GM10248 (cell line): ENCODE results near the gene LRRC8B.

Source experiments
- CTCF ChIA-PET: fragments of 300-600 bp; sonication (Branson Sonifier 250); formaldehyde crosslinking; extraction: SDS; loops from one replicate; lab custom pipeline; 2021; ENCODE audit warnings: antibody characterized with exemption; lab: Yijun Ruan, JAX
- POLR2A ChIA-PET: fragments of 350-650 bp; sonication (Branson Sonifier 250); formaldehyde crosslinking; extraction: SDS; loops from one replicate; lab custom pipeline; 2020; ENCODE audit warnings: antibody characterized with exemption; lab: Yijun Ruan, JAX
- DNase-seq: peaks from one replicate; pipeline ENCODE4 v3.0.0; 2012; ENCODE audit errors: extremely low spot score
- TF ChIP-seq, protein P1 (sequence below): IDR thresholded peaks from 2 replicates; pipeline ENCODE4 v1.5.1; 2012; ENCODE audit warnings: mild to moderate bottlenecking, low read depth; ENCODE audit errors: extremely low read depth, missing control alignments, control extremely low read depth

Gene LRRC8B

DNA sequence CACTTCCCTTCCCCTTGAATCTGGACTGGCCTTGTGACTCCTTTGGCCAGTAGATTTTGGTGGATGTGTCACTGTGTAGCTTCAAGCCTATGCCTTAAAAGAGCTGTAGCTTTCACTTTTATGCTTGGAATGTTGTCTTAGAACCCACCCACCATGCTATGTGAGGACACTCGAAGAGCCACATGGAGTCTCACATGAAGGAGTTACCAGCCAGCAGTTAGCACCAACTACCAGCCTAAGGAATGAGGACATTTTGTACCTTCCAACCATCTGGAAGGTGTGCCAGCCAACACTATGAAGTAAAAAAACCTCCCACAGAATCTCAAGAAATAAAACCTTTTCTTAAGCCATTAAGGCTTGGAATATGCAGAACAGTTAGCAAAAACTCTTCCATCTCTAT is 50.6 kb downstream of the LRRC8B start:
- TF ChIP-seq, protein P1, sequence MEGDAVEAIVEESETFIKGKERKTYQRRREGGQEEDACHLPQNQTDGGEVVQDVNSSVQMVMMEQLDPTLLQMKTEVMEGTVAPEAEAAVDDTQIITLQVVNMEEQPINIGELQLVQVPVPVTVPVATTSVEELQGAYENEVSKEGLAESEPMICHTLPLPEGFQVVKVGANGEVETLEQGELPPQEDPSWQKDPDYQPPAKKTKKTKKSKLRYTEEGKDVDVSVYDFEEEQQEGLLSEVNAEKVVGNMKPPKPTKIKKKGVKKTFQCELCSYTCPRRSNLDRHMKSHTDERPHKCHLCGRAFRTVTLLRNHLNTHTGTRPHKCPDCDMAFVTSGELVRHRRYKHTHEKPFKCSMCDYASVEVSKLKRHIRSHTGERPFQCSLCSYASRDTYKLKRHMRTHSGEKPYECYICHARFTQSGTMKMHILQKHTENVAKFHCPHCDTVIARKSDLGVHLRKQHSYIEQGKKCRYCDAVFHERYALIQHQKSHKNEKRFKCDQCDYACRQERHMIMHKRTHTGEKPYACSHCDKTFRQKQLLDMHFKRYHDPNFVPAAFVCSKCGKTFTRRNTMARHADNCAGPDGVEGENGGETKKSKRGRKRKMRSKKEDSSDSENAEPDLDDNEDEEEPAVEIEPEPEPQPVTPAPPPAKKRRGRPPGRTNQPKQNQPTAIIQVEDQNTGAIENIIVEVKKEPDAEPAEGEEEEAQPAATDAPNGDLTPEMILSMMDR: no peak
- POLR2A ChIA-PET: no interaction called here
- no peak for DNase-seq
- CTCF ChIA-PET: interaction anchor here (2.2 kb wide), 1 partner anchor 12 kb away, joined by 5 read pairs; no protein-coding TSS in a partner anchor

DNA sequence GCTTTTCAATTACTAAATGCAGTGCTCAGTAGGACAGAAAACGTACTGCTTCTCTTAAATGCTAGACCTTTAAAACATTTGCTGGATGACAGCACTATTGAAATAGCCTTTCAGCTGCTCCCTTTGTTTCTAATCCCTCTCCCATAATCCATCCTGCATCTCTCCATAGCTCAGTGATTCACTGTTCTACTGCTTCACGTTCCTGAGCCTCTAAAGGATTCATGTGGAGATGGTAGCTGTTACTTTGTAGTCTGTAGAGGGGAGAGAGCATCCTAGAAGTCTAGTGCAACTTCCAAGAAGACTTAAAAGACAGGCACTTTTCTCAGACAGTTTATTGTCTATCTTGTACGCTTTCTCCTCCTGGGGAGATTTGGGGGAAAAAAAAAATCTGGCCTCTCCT is 51.4 kb downstream of the LRRC8B start:
- ChIA-PET CTCF (interaction anchor here (2.1 to 2.2 kb wide), 2 partner anchors 12 to 57 kb away, joined by 5 read pairs; no protein-coding TSS in a partner anchor), POLR2A (no interaction called here)
- DNase-seq: no peak
- TF ChIP-seq, protein P1: no peak

DNA sequence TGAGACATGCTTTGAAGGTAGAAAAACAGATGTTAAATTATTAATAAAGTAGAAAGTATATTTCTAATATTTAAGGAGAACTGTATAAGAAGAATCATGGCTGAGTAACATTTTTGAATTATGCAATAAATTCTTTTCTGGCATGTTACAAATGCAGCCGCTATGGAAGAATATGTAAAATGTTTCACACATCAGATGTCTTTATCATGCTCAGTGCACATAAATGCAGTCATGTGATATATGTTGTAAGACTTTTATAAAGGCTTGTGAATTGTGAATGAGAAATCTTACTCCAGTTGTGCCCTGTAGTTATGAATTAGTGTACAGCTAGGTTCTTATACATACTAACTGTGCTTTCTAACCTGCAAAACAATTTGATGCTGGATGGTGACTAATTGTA is 53.5 kb downstream of the LRRC8B start:
- TF ChIP-seq, protein P1: no peak
- POLR2A ChIA-PET: no interaction called here
- CTCF ChIA-PET: interaction anchor here (1.1 to 5.1 kb wide), 5 partner anchors 19 to 185 kb away, joined by 3 to 20 read pairs (median 5); no protein-coding TSS in a partner anchor
- DNase-seq: no peak

DNA sequence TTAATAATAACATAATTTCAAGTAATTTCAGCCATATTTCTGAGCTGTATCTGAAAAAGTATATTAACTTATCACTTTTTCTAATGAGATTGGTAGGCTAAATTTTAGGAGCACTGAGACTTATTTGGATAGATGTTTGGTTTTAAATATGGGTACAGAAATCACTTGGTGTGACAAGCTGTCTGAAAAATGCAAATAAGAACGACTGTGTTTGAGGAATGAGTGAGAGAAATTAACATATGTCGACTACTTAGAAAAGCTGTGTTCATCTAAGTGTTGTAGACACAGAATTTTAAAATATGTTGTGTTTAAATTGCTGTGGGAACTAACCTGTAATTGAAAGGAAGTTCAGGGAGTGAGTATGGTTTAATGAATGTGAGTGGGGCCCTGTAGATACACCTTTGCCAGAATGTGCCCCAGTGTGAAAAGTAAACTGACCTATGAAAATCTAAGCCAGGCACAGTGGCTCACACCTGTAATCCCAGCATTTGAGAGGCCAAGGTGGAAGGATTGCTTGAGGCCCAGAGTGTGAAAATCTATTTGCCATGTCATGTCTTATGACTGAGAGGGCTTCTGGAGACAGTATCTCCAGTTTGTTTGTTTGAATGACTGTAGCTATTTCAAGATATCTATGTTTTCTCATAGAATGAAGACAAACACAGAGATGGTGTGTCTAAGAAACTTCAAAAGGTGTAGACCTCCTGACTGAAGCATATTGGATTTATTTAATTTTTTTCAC is 54.5 kb downstream of the LRRC8B start:
- ChIA-PET CTCF (interaction anchor here (1.1 to 5.1 kb wide), 9 partner anchors 10 to 184 kb away, joined by 3 to 20 read pairs (median 5); no protein-coding TSS in a partner anchor), POLR2A (no interaction called here)
- DNase-seq: no peak
- TF ChIP-seq, protein P1: no peak

DNA sequence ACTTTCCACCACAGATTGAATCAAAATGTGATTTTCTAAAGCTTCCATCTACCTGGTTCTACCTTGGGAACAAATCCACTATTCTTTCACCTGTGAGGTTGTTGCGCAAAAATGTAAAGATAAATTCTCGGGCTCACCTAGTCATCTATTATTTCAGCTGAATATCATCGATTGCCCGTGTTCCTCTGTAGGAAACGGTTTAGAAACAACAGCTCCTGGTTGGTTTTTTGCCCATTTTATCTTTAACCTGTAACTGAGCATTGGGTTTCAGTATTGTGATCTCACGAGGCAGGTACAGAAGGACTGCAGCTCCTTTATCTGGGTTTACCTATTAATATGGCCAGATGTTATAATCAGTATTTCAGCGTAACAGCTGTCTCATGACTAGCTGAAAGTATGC is 55.4 kb downstream of the LRRC8B start:
- DNase-seq: no peak
- CTCF ChIA-PET: interaction anchor here (1.2 to 5.1 kb wide), 10 partner anchors 9 to 183 kb away, joined by 3 to 20 read pairs (median 5); no protein-coding TSS in a partner anchor
- POLR2A ChIA-PET: no interaction called here
- TF ChIP-seq, protein P1: no peak

DNA sequence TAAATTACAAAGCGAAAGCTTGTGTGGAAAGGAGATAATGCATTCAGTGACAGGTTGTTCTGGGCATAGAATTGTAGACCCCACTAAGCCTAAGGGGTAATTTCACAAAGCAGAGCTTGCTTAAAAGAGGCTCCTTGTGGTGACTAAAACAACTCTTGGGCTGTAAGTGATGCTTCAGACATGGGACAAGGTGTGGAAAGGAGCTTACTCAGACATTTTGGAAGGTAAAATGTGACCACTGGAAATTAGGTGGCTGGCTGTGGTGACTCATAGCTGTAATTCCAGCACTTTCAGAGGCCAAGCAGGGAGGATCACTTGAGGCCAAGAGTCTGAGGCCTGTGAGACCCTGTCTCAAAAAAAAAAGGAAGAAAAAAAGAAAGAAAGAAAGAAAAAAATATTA is 57.2 kb downstream of the LRRC8B start:
- ChIA-PET CTCF (interaction anchor here (0.9 to 5.1 kb wide), 5 partner anchors 9 to 252 kb away, joined by 3 to 18 read pairs (median 4); no protein-coding TSS in a partner anchor), POLR2A (no interaction called here)
- TF ChIP-seq, protein P1: no peak
- no peak for DNase-seq
